TTC549 (cell line): Measurements from ENCODE around the gene ENTPD8.
"Not testable (repeated sequence)": the region's sequence is repeated elsewhere in the genome, so short reads cannot be mapped to it uniquely, and the experiment has no call there.

Source experiments
- FAIRE-seq: peaks from 2 replicates; lab custom pipeline; 2012; peaks lifted over from hg19 to GRCh38; lab: Jason Lieb, UNC

The ENTPD8 gene

GRCh38 chr9:137476856-137477255 is 35.7 kb upstream of the ENTPD8 start:
- FAIRE-seq, result no peak

GRCh38 chr9:137475666-137476065 is 34.5 kb upstream of the ENTPD8 start:
- FAIRE-seq, result no peak

- FAIRE-seq, result no peak
Observed at GRCh38 chr9:137474271-137474670, 33.1 kb upstream of the ENTPD8 start.

- FAIRE-seq, result no peak
Observed at GRCh38 chr9:137470785-137471184, 29.6 kb upstream of the ENTPD8 start.

- FAIRE-seq, result no peak
Observed at GRCh38 chr9:137467896-137468295, 26.7 kb upstream of the ENTPD8 start.

- FAIRE-seq, result no peak
Observed at GRCh38 chr9:137467161-137467581, 26.0 kb upstream of the ENTPD8 start.

GRCh38 chr9:137466389-137467085 is 25.4 kb upstream of the ENTPD8 start:
- FAIRE-seq, result not testable (repeated sequence)

GRCh38 chr9:137465720-137466388 is 24.7 kb upstream of the ENTPD8 start:
- FAIRE-seq, result no peak

GRCh38 chr9:137465000-137465719 is 24.0 kb upstream of the ENTPD8 start:
- no peak for FAIRE-seq

GRCh38 chr9:137464291-137464999 is 23.3 kb upstream of the ENTPD8 start:
- FAIRE-seq, result no peak

- FAIRE-seq, result no peak
Observed at GRCh38 chr9:137463931-137464290, 22.8 kb upstream of the ENTPD8 start.

- FAIRE-seq, result no peak
Observed at GRCh38 chr9:137462986-137463930, 22.1 kb upstream of the ENTPD8 start.

- no peak for FAIRE-seq
Observed at GRCh38 chr9:137462396-137462985, 21.3 kb upstream of the ENTPD8 start.

GRCh38 chr9:137461663-137462395 is 20.7 kb upstream of the ENTPD8 start:
- FAIRE-seq, result no peak

GRCh38 chr9:137461316-137461662 is 20.1 kb upstream of the ENTPD8 start:
- no peak for FAIRE-seq

GRCh38 chr9:137460363-137461315 is 19.5 kb upstream of the ENTPD8 start:
- FAIRE-seq, result no peak

- FAIRE-seq, result no peak
Observed at GRCh38 chr9:137459601-137460362, 18.6 kb upstream of the ENTPD8 start.

GRCh38 chr9:137459152-137459600 is 18.0 kb upstream of the ENTPD8 start, which contains the start of gene NSMF:
Gene NSMF (minus strand): TSS chr9:137459334. CDS start chr9:137459102, 232 bp downstream.
- no peak for FAIRE-seq
